HG02970 (cell line): Measurements from ENCODE around the gene AURKAIP1.
A peak's percentile ranks its signal among the peaks of the same experiment; 100 is the strongest.

ENCODE experiments used
- ATAC-seq: cut with Tn5 transposase; IDR thresholded peaks from one replicate; pipeline ENCODE4 v1.9.1; 2021; ENCODE audit warnings: mild to moderate bottlenecking, moderate library complexity, moderate number of reproducible peaks; ENCODE audit not compliant: unreplicated experiment, low FRiP score

AURKAIP1 gene

DNA sequence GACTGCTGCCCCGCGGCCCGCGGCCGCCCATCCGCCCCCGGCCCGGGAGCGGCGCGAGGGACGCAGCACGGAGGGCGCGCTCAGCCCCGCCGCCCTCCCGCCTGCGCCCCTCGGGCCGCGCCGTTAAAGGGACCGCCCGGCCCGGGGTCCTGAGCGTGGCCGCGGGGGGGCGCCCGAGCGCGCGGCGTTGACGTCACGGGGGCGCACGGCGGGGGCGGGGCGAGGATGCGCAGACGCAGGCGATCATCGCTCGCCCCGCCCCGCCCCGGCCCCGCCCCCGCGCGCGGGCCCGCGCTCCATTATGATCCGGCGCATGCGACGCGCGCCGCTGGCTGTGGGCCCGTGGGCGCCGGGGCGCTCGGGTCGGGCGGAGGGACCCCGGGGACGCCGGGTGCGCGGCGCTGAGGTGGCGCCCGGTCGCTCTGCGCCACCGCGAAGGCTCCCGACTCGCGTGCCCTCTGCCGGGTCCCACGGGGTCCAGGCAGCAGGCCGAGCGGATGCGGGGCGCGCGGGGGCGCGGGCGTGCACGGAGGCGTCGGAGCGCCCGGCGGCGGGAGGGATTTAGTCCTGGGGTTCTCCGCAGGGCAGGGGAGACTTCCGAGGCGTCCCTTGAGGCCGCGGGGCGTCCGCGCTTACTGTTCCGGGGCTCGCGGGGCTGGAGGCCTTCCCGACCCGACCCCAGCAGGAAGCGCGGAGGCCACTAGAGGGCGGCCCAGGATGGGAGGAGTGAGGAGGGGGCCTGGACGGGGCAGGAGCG, 25.6 kb downstream of the AURKAIP1 start, which contains the start of gene DVL1:
Gene DVL1 (minus strand): TSS at position 163 of the 757 bp plus-strand sequence. CDS start 353 bp downstream, outside the sequence.
- ATAC-seq: peak; percentile 67

DNA sequence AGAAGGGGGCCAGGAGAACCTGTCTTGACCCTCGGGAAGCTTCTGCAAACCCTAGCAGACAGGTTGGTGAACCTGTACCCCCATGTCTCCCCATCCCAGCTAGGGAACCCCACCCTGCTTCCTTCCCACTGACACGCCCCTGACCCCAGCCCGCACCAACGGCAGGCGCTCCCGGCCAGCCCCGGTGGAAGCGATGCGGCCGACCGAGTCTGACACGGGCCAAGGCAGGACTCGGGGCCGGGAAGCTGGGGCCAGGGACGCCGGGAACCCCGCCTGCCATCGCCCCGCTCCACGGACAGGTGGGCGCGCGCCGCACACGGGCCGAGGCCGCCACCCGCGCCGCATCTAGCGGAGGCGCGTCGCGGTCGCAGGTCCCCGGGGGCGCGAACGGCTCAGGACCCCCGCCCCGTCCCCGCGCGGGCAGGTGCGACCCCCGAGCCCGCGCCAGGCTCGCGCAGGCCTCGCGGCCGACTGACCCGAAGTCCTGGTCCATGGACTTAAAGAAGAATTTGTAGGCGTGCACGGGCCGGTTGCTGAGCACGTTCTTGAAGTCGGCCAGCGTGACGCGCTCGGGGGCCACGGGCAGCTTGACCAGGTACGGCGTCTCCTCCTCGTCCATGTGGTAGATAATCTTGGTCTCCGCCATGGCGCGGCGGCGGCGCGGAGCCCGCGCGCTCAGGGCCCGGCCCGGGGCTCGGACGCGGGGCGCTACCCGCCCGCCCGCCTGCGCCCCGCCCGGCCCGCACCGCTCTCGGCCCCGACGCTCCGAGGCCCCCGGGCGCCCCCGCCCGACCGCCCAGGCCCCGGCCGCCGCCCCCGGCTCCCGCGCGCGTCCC, 26.4 kb downstream of the AURKAIP1 start:
- ATAC-seq: peak; percentile 34

DNA sequence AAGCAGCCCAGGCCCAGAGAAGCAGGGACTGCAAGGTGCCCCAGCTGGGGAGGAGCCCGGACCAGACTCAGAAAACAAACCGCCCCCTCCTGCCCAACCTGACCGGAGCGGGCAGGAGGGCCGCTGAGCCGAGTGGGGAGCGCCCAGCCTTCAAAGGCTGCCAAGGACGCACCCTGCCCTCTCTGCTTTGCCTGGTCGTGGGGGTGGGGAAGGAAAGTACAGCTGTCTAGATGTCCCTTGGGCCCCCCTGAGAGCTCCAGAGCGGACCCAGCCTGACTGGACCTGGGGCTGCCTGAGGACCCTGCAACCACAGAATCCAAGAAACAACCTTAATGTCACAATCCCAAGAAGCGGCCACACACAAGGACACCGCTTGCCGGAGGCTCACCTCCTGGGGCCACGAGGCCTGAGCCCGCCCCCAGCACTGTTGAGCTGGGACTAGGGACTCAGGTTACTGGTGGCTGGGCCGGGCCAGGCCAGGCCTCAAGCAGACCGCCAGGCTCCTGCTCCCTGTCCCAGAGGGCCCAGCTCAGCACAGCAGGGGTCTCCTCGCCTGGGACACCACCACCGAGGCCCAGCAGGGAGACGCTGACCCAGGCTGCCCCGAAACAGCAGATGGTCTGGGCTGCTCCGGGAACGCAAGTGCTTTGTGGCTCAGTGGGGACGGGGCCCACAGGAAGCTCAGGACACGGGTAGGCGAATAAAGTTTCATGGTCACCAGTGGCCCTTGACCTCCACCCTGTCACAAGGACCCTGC, 27.2 kb downstream of the AURKAIP1 start:
- ATAC-seq: no peak

DNA sequence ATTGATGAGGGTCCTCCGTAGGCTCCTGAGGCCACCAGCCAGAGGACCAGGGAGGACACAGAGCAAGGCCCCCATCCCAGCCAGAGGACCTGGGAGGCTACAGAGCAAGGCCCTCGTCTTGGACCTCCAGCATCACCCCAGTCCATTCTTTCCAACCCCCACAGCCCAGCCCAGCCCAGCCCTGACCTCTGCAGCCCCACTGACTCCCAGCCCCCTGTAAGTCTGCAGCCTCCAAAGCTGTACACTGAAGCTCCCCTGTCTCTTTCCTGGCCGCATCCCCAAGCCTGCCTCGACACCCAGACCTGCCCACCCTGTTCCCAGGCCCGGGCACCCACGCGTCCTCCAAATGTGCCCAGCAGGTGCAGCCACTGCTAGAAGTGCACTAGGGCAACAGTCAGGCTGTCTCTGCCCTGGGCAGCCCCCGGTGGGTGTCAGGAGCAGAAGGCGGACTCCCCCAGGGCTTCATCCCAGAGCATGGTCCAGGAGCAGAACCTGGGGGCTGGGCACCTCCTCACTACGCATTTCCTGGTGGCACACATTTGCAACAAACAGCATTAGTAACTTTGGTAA, 27.9 kb downstream of the AURKAIP1 start:
- ATAC-seq: no peak

- no peak for ATAC-seq
These were observed 28.5 kb downstream of the AURKAIP1 start for GRCh38 chr1:1346501-1346890.

DNA sequence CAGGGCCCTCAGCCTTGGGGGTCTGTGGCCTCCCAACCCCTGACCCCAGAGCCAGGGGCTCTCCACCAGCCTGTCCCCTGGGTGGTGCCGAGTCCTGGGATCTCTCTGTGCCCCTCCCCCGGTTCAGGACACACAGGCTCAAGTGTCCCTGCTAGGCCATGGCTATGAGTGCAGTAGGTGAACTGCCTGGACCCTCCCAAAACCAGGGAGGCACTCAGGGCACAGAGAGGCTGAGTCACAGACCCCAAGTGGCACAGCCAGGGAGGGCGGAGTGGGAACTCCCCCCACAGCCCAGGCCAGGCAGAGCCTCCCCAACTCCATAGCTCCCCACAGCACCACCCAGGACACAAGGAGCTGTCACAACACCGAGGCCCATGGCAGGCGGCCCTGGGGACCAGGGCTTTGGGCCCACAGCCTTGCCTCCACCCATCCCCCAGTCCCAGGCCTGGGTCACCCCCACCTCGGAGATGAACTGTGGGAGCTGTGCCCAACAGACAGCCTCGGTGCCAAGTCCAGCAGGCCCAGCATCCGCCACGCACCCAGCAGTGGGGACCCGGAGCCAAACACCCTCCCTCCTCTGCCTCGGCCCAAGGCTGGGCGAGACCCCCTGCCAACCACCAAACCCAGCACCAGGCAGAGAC, 29.0 kb downstream of the AURKAIP1 start:
- ATAC-seq: no peak

DNA sequence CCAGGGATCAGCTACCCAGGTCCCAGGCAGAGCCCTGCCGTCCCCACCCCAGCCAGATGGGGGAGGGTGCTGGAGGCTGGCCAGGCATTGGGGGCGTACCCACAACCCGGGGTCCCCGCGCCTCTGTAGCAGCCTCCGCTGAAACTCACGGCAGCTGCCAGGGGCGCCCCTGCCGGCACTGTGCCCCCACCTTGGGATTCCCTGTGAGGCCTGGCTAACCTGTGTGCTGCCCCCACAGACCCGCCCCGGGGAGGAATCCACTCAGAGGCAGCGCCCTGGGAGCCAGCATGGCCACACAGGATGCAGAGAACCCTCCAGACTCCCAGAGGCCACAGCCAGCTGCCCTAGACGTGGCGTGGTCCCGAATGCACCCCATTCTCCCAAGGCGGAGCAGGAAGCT, 29.6 kb downstream of the AURKAIP1 start:
- ATAC-seq: no peak

- no peak for ATAC-seq
These were observed 30.2 kb downstream of the AURKAIP1 start for GRCh38 chr1:1344655-1345361.

- no peak for ATAC-seq
These were observed 31.1 kb downstream of the AURKAIP1 start for GRCh38 chr1:1343811-1344421.

- no peak for ATAC-seq
These were observed 32.4 kb downstream of the AURKAIP1 start for GRCh38 chr1:1342584-1343115.

GRCh38 chr1:1342061-1342562, 32.9 kb downstream of the AURKAIP1 start:
- no peak for ATAC-seq

- ATAC-seq: no peak
These were observed 33.4 kb downstream of the AURKAIP1 start for GRCh38 chr1:1341549-1342021.

DNA sequence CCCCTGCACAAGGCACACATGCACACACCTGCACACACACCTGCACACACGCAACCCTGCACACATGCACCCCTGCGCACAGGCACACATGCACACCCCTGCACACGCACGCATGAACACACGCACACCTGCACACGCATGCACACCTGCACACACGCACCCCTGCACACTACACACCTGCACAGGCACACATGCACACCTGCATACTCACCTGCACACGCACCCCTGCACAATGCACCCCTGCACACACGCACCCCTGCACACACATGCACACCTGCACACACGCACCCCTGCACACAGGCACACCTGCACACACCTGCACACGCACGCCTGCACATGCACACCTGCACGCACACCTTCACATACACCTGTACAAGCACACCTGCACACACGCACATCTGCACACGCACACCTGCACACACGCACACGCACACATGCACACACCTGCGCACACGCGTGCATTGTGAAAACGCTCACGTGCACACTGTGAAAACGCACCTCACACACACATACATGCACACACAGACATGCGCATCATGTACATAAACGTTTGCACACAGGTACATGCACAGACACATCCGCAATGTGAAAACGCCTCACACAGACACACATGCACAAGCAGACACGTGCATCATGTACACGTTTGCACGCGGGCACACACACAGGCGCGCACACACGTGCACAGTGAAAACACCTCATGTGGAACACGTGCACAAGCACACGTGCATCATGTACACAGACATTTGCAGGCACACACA, 34.0 kb downstream of the AURKAIP1 start:
- ATAC-seq: no peak

- ATAC-seq: no peak
These were observed 34.8 kb downstream of the AURKAIP1 start for GRCh38 chr1:1340185-1340584.

GRCh38 chr1:1338278-1338677, 36.7 kb downstream of the AURKAIP1 start:
- ATAC-seq: no peak

DNA sequence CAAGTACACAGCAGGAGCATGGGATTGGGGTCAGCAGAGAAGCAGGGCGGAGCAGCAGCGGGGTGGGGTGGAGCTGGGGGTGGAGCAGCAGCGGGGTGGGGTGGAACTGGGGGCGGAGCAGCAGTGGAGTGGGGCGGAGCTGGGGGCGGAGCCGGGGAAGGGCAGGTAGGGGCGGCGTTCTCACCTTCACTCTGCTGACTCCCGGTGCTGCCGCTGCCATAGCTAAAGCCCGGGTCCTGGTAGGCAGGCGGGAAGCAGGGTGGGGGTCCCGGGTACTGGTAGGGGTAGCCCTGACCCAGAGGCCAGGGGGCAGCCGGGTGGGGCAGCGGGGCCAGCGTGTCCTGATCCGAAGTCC, 37.2 kb downstream of the AURKAIP1 start:
- no peak for ATAC-seq

GRCh38 chr1:1336931-1337792, 37.8 kb downstream of the AURKAIP1 start:
- no peak for ATAC-seq
